NCI-H446 treated with DMSO at 0.1 percent for 48 hours (cell line): ENCODE measurements around the gene ZNF385C.

Experiments
- DNase-seq: peaks from one replicate; lab custom pipeline; 2025; lab: John Stamatoyannopoulos, UW

Gene ZNF385C

GRCh38 chr17:42107597-42108576 lies 9.6 kb upstream of the ZNF385C start:
- no peak for DNase-seq

- DNase-seq = no peak
Measured at GRCh38 chr17:42107124-42107523, 8.9 kb upstream of the ZNF385C start.

GRCh38 chr17:42106009-42106408 lies 7.7 kb upstream of the ZNF385C start:
- no peak for DNase-seq

GRCh38 chr17:42104264-42104663 lies 6.0 kb upstream of the ZNF385C start:
- DNase-seq = no peak

GRCh38 chr17:42103221-42103954 lies 5.1 kb upstream of the ZNF385C start:
- DNase-seq = no peak

- no peak for DNase-seq
Measured at GRCh38 chr17:42101513-42102292, 3.4 kb upstream of the ZNF385C start.

- DNase-seq = no peak
Measured at GRCh38 chr17:42098730-42099399, 592 bp upstream of the ZNF385C start.

GRCh38 chr17:42096360-42097111 lies 1.7 kb downstream of the ZNF385C start:
- DNase-seq = no peak

GRCh38 chr17:42094375-42095069 lies 3.8 kb downstream of the ZNF385C start:
- DNase-seq = no peak

- no peak for DNase-seq
Measured at GRCh38 chr17:42092939-42093338, 5.3 kb downstream of the ZNF385C start.

- DNase-seq = no peak
Measured at GRCh38 chr17:42090964-42091790, 7.1 kb downstream of the ZNF385C start.

GRCh38 chr17:42088736-42089135 lies 9.5 kb downstream of the ZNF385C start:
- no peak for DNase-seq

- DNase-seq = no peak
Measured at GRCh38 chr17:42087736-42088705, 10.3 kb downstream of the ZNF385C start.

- DNase-seq = no peak
Measured at GRCh38 chr17:42087042-42087701, 11.1 kb downstream of the ZNF385C start.

GRCh38 chr17:42081516-42082129 lies 16.6 kb downstream of the ZNF385C start:
- no peak for DNase-seq

GRCh38 chr17:42079541-42079940 lies 18.7 kb downstream of the ZNF385C start:
- no peak for DNase-seq

- DNase-seq = no peak
Measured at GRCh38 chr17:42078396-42079043, 19.8 kb downstream of the ZNF385C start.
